HPDE6-E6E7 (cell line): ENCODE data around the gene PLEKHG7.
"Not testable (repeated sequence)": the region's sequence is repeated elsewhere in the genome, so short reads cannot be mapped to it uniquely, and the experiment has no call there.

Source experiments
- DNase-seq: peaks from one replicate; pipeline ENCODE4 v3.0.0; 2011; ENCODE audit warnings: missing footprints; ENCODE audit errors: extremely low spot score

The PLEKHG7 gene, protein sequence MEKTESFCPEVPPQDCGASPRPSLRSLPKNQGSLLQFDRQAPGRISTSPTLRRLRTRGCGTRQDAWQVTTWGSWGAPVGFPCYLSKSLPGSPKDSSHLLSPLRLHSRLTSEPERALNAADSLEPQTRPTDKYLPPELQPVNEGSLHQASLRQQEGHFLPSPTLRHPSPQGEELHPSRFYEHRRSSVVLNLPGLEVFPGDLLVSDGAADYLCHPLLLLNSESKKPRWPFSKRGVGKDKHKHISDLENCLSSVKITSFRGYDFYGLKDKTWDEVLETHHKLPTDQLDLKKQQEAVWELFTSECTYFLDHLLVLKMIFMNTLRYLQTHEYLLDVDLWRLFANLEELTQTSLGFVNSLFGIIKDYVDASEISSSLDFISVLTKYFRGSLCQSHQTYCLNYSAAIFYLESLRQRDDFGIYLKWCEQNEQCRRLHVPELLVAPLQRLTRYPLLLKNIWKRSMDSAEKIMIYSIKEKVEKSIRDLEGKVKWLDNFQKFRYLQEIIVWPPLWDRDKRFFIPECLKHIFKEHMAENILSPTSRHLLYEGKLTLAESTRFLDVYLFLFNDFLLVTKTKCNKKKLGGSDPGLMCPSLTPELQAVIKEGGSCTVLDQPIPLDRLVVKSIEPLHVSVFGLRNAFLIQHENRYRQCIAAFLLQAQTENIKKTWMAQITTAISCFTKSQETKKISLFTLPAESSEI

DNA sequence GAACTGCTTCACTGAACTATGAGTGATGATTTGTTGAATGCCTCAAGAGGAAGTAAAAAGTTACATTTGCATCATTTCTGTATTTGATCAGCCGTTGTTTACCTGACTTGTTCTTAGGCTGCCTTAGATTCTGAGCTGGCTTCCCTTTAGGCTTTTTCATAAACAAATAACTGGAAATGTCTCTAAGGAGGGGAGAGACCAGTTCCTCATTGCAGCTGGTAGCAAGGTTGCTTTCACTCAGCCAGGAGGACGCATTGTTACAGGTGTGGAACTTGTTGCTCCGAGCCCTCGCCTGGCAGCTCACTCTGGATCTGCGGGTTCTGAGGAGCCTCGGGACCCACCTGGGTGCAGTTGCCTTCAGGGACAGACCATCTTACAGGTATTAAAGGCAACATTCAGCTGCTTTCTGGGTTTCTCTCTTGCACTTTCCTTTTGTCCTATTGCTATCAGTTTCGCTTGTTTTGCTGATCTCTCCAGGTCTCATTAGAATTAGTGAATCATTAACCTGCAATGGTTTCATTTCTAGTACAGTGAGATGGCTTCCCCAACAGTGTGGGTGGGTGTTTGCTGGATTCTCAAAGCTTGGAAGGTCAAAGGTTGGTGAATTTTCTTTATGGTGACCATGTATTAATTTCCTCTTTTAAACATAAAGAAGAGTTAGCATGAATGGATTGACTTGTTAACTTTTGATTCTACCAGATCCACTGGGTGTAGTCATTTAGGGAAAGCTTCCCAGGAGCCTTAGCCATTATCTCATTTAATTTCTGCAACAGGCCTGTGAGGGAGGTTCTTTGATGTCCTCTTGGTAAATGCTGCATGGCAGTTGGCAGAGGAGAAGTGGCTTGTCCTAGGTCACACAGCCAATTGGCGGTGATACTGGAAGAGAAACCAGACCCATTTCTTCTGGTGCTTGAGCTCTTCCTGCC, at the start of gene PLEKHG7:
Gene PLEKHG7 (plus strand): TSS at position 236 of the 926 bp plus-strand sequence. CDS start 3,643 bp downstream, outside the sequence.
- DNase-seq, result peak; percentile 32

DNA sequence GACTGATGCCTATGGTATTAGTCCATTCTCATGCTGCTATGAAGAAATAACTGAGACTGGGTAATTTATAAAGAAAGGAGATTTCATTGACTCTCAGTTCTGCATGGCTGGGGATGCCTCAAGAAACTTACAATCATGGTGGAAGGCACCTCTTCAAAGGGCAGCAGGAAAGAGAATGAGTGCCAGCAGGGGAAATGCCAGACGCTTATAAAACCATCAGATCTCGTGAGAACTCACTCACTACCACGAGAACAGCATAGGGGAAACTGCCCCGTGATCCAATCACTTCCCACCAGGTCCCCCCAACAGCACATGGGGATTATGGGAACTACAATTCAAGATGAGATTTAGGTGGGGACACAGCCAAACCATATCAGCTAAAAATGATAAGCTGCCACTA, 48.5 kb upstream of the PLEKHG7 start:
- DNase-seq, result not testable (repeated sequence)

DNA sequence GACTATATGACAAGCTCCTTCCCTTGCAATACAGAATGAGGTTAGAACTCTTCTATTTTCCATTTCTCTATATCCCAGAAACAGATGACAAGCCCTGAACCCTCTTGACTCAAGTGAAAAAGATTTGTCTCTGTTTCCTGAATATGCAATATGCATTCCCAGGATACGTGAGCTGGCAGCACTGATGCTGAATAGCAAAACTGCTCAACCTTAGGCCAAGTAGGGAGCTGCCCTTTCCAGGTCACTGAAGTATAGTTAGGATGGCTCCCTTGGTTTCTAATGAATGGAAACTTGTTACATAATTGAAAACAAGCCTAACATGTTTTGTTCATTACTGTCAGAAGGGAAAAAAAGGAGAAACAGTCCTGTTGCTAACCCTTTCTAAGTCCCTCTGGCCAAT, 47.9 kb upstream of the PLEKHG7 start:
- no peak for DNase-seq

DNA sequence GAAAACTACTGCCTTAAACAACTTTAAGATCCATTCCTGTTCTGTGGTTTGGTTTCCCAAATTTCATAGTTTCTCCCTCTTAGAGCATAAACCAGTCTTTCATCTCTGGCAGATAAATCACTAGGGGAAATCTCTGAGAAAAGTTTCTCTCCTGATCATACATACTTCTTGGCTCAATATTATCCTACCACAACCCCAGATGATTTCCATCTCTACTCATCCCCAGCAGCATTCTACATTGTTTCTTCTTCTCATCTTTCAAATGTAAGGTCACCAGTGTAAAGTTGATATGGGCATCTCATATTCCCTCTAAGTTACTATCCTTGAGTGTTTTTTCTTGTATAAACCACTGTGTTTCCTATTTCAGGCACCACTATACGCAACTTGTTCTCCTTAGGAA, 45.9 kb upstream of the PLEKHG7 start:
- DNase-seq, result no peak

DNA sequence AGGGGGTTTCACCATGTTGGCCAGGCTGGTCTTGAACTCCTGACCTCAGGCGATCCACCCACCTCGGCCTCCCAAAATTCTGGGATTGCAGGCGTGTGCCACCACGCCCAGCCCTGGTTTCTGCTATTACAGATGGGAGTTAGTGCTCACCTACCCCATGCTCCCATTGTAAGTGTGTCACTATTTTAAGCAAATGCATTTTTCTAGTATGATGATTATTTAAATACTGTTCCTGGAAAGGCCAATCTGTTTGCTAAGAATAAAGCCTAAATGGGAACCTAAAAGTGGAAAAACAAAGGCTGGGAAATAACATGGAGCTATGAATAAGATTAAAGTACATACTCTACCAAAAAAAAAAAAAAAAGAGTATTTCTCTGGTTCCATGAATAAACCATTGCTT, 45.0 kb upstream of the PLEKHG7 start:
- no peak for DNase-seq

DNA sequence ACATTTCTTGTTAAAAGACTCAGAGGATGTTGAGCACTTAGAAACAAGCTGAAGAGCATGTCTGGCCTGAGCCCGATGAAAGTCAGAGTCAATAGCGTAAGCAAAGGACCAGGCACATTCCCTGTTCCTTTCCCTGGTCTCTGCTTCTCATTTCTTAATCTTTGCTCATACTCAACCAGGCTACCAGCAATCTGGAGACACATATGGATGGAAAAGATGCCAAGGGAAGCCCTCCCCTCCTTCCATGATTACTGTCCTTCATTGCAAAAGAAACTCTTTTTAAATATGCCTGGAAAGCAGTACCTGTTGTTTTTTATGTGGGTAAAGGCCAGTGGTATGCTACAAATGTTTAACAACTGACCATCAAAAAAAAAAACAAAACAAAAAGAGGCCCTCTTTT, 44.2 kb upstream of the PLEKHG7 start:
- no peak for DNase-seq

DNA sequence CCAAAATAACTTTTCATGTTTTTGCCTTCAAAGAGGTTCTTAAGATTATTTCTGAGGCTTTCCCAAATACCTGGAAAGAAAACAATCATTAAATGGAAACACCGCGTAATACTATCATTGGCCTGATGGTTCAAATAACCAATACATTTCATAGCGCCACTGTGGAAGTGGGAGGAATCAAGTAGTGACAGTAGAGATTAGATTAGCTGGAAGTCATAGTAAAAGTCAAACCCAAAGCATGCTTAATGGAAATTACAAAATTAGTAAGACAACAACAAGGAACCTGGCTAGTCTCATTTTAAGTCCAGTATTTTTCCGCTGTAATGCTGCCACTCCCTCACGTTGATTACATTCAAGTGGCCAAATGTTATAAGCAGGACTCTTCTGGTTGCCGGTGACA, 41.5 kb upstream of the PLEKHG7 start:
- no peak for DNase-seq

DNA sequence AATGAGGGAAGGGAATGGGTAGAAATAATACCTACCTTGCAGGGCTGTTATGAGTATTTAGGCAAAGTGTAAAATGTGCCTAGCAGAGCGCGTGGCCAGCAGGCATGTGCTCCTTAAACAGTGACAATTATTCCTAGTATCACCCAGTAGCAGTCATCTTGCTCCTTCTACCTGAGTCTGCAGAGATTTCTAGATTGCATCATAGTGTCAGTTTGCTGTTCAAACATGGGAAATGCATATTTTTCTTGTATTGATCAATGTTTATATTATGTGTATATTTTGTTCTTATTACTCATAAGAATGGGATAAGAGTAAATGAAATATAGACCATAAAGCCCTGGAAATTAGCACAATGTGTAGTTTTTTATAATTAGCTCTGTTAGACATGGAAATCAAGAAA, 37.3 kb upstream of the PLEKHG7 start:
- DNase-seq, result no peak

DNA sequence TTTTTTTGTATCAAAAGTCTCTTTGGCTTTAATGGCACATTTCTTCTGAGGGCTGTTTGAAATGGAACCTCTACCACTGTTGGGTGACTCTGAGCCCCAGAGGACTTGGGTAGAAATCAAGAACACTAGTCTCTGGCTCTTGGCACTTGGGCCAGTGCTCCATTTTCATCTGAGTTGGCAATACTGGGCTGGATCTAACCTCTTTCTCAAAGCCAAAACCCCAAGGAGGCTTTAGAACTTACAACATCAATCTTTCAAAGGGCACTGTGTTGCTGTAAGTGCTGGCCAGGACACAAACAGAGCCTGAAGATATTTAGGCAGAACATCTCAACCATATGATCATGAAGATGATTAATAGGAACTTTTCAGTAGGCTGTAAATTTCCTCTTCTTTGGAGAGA, 34.0 kb upstream of the PLEKHG7 start:
- no peak for DNase-seq

DNA sequence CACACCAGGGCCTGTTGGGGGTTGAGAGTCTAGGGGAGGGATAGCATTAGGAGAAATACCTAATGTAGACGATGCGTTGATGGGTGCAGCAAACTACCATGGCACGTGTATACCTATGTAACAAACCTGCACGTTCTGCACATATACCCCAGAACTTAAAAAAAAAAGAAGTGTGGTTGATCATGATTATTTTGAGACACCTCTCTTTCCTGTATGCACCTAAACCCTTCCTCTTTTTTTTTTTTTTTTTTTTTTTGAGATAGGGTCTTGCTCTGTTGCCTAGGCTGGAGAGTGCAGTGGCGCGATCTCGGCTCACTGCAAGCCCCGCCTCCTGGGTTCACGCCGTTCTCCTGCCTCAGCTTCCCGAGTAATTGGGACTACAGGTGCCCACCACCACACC, 31.3 kb upstream of the PLEKHG7 start:
- DNase-seq, result not testable (repeated sequence)

DNA sequence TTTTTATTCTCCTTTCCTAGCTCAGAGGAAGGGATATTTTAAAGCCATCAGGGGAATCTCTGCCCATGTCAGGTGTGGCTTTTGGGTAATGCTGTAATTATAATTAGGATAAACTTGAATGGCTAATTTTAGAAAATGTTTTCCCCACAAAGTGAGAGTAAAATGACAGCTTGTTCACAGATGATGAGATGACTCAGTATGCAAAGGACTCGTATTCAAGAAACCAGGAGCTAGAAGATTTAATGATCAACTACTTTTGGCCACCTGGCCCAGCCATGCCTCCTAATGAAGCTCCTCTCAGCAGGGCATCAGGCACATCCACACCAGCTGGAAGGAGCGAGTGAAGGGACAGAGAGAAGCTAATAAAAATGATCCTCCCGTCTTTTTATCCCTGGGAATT, 29.0 kb upstream of the PLEKHG7 start:
- no peak for DNase-seq

DNA sequence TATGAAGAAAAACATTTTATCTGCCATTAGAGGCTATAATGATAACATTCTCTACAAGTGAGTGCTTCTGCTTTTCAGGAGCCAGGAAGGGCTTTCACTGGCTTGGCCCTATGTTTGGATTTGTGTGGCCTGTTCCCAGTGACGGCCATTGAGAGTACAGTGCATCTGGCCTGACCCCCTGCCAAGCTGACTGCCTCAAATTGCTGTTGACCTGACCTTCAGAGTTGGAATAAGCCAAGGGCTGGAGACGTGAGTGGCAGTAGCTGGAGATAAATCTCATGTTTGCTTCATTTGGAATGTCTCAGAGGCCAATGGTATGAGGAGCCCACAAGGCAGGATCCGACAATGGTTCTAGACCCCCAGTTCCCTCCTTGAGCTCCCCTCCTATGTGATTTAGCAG, 28.3 kb upstream of the PLEKHG7 start:
- no peak for DNase-seq

DNA sequence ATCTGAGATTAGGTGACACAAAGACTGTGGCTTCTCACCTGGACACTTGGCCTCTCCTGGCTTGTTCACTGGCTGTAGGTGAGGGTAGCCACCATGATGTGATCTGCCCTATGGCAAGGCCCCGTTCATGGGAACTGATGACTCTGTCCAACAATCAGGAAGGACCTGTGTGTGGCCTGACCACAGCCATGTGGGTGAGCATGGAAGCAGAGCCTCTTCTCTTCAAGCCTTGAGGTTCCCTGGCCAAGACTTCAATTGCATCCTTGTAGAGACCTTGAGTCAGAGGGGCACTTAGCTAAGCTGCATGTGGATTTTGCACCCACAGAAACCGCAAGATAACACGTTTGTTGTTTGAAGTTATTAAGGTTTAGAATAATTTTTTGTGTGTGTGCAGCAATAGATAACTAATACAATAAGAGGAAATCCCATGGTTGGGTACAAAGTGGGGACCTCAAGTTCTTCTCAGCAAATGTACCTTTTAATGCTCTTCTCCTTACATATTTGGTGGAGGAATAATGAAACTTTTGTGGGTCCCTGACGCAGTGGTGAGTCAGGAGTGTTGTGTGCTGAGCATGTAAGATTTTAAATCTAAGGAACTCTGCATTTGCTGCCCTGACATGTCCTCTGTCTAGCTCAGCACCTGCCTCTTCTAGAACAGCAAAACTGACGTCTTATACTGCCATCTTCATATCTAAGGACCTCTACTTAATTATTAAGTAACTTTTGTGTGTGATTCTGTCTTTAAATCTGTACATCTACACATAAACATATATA, 27.5 kb upstream of the PLEKHG7 start:
- DNase-seq, result peak; percentile 28

DNA sequence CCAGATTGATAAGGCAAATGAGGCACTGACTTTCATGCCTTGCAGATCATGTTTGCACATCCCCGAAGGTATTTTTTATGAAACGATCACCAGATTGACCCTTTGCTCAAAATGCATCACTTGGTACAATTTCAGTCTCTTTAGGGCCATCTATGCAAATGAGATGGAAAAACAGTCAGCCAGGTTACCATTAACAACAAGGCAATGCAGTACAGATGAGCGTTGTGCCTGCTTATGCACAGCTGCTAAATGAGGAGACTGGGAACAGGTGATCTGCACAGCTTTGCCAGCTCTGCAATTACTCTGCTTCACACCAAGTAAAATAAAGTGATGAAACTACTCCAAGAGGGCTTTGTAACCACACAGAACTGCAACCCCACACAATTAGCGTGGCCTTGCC, 26.1 kb upstream of the PLEKHG7 start:
- DNase-seq, result no peak

DNA sequence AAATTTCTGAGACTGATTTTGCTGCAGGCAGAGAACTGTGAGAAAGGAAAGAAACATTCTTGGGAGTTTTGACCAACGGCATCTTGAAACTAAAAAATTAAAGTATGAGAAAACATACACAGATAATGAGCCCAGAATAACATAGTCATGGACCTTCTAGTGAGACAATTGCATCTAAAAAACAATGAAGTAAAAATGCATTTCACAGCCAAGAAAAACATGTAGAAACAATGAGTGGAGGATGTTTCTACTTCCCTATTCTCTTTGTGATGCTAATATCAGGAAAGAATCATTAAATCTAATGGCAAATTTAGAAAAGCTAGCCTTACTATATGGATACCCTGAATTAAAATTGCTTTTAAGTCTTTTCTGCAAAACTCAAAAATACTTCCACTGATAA, 12.2 kb upstream of the PLEKHG7 start:
- DNase-seq, result no peak

DNA sequence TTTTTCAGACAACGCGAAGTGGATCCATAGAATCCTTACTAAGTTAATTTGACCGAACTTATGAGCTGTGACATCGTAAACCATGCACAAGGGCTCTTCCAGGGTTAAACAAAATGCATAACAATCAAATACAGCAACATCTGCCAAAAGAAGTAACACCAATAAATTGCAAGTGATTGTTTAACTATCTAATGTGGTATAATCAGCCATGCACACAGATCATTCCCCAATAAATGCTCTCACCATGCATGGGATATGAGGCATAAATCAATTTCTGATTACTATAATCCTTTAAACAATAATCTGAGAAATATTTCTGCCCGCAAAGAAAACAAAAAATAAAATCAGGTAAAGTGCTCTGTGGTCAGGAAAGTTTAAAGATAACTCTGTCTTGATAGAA, 7.7 kb upstream of the PLEKHG7 start:
- no peak for DNase-seq

DNA sequence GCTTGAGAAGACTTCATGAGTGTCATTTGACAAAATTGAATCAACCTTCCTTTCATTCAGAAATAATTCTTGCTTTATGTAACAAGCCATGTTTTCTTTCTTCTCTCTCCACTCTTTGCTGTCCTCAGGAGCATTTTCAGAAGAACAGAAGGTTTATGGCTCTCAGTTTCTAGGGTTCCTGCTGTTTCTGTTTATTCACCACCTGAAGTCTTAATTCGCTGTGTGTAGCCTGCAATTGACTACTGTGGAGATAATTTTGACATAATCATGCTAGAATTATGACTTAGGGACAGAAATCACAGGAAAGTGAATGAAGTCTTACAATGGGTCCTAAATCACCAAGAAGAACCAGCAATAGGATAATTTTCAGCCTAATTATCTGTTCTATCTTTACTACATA, 7.2 kb upstream of the PLEKHG7 start:
- DNase-seq, result no peak

DNA sequence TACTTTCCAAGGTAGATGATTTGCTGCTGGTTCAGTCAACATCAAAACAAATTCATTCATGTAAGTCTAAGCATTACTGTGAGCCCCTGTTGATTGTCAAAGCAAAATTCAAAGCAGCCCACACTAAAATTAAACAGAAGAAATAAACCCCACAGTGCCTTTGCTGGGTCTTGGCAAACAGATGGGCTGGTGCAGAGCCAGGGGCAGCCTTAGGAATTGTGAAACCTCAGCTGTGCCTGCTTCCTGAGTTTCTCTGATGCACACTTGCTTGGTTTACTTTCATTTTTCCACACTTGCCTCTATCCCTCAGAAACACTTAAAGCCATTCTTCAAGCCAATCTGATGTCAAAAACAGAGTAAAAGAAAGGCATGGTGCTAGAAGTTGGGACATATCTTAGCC, 6.6 kb upstream of the PLEKHG7 start:
- no peak for DNase-seq

DNA sequence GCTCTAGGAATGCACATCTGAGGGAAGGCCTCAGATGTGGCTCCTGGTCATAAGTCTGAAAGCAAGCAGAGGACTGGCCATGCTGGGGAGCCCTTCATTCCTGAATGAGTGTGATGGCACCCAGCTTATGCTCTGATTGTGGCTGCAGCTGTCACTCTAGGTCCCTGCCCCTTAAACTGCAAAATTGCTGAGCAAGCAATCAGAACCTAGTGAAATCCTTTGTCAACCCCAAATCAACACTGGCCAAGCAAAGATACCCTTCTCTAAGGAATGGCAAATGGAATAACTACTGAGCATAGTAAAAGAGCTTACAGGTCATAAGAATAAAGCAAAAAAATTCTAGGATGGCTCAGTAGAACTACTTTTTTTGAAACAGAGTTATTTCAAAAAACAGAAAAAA, 4.3 kb upstream of the PLEKHG7 start:
- no peak for DNase-seq

DNA sequence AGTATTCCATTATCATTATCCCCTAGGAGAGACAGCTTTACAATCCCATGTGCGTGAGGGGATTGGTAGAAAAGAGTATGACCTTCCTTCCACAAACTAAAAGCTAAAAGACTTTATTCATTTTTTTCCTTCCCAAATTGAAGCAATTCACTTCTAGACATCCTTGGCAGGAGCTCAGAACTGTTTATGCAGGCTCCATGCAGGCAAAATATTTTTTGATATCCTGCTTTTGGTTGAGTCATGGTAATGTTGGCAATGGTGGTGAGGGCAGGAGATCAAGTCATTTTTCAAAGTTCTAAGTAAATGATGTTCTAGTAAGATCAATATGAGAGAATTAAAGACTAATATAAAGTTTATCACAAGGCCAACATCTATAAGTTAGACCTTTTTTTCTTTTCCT, 1.3 kb upstream of the PLEKHG7 start:
- no peak for DNase-seq

DNA sequence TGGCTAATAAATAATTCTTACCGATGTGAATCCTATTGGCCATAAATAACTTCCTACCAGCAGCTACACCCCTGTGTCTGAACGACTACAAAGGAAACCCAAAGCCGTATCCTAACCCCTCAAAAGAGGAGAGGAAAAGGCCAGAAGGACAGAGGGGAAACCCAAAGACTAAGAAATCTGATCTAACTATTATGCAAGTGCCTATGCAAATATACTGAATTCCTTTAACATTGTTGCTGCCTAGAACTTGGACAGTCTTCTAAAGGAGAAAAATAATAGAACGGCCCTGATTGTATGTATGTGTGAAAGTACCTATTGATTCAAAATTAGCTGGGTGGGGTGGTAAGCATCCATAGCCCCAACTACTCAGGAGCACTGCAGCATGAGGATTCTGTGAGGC, 997 bp downstream of the PLEKHG7 start:
- DNase-seq, result no peak

DNA sequence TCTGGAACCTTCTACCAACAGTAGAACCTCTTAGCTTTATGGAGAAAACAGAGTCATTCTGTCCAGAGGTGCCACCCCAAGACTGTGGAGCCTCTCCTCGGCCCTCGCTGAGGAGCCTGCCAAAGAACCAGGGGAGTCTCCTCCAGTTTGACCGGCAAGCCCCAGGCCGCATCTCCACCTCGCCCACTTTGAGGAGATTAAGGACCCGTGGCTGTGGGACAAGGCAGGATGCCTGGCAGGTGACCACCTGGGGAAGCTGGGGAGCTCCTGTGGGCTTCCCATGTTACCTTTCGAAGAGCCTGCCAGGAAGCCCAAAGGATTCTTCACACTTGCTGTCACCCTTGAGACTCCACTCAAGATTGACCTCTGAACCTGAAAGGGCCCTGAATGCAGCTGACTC, 3.8 kb downstream of the PLEKHG7 start:
- DNase-seq, result no peak
